Sigmoid colon (tissue), 4 donors: ENCODE data around the gene BAIAP3.

Experiments
- CTCF ChIP-seq, 4 experiments: fragments of 450-650 bp in 3 of 4; fragments of 200-600 bp in 1 of 4; IDR thresholded peaks; one replicate each; pipeline ENCODE4 v1.5.1; 2016 to 2019; ENCODE audit warnings: antibody characterized with exemption in 4 of 4, mild to moderate bottlenecking in 3 of 4, moderate library complexity in 2 of 4
- EP300 ChIP-seq, 4 donors: sonication (generic); formaldehyde crosslinking; IDR thresholded peaks; one replicate each; pipeline ENCODE4 v1.6.1; 2017; ENCODE audit warnings: antibody characterized with exemption in 4 of 4

DNA sequence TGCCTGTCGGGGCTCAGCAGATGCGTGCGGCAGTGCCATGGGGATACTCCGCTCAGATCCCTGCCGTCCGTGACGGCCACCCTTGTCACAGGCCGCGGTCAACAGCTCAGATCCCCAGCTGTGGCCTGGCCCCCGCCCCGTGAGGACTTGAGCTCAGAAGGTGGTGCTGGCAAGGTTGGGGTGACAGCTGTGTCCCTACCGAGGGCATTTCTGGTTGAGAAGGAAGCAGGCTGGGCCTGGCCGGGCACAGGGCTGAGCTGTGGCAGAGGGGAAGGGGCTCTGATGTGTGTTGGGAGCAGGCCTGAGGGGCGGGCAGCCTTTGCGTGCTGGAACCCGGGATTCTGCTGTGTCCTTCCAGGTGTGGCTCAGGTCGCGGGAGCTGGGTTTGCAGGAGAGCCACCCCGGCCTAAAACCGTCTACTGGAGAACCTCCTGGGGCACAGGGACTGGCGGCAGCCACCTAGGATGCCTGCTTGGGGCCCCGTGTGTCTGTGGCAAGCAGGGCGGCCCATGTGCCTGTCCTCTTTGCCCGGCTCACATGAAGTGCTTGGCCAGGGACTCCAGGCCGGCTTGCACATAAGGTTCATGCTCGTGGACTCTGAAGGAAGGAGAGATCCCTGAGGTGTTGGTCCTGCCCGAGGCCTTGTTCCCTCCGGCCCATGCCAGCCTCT, 18.9 kb upstream of the BAIAP3 start:
- TF ChIP-seq CTCF (IDR thresholded peaks at IDR 0.05) (no peak), EP300 (IDR thresholded peaks at IDR 0.05) (no peak)
